Neural progenitor cell (in vitro differentiated cells): Measurements from ENCODE around the gene C3AR1.

Source experiments
- EZH2 ChIP-seq: fragments of 200-600 bp; sonication (generic); IDR thresholded peaks from 2 replicates; pipeline ENCODE4 v1.6.1; 2017; ENCODE audit warnings: antibody characterized with exemption, mild to moderate bottlenecking, moderate library complexity
- EZH2phosphoT487 ChIP-seq: fragments of 200-600 bp; sonication (generic); IDR thresholded peaks from 2 replicates; pipeline ENCODE4 v1.6.1; 2017; ENCODE audit warnings: antibody characterized with exemption
- TF ChIP-seq, protein P1 (sequence below): fragments of 200-600 bp; sonication (generic); IDR thresholded peaks from 2 replicates; pipeline ENCODE4 v1.5.1; 2017; ENCODE audit warnings: antibody characterized with exemption, mild to moderate bottlenecking

DNA sequence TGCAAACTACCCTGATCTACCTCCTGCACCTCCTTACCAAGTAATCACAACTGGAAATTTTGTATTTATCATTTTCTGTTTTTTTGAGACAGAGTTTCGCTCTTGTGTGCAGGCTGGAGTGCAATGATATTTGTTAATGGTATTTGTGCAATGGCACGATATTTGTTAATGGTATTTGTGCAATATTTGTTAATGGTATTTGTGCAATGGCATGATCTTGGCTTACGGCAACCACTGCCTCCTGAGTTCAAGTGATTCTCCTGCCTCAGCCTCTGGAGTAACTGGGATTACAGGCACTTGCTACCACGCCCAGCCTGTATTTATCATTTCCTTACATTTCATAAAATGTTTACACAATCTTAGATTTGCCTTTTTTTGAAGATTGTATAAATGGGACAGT lies 10.2 kb upstream of the C3AR1 start:
- TF ChIP-seq, protein P1, sequence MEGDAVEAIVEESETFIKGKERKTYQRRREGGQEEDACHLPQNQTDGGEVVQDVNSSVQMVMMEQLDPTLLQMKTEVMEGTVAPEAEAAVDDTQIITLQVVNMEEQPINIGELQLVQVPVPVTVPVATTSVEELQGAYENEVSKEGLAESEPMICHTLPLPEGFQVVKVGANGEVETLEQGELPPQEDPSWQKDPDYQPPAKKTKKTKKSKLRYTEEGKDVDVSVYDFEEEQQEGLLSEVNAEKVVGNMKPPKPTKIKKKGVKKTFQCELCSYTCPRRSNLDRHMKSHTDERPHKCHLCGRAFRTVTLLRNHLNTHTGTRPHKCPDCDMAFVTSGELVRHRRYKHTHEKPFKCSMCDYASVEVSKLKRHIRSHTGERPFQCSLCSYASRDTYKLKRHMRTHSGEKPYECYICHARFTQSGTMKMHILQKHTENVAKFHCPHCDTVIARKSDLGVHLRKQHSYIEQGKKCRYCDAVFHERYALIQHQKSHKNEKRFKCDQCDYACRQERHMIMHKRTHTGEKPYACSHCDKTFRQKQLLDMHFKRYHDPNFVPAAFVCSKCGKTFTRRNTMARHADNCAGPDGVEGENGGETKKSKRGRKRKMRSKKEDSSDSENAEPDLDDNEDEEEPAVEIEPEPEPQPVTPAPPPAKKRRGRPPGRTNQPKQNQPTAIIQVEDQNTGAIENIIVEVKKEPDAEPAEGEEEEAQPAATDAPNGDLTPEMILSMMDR, result no peak
- no peak for TF ChIP-seq EZH2phosphoT487
- TF ChIP-seq EZH2, result no peak
